HCT116 (cell line): ENCODE measurements around the gene PPP2R3A. TPM values are rescaled to one million over a fixed set of nuclear protein-coding genes. Genes with fewer than 3 reads are reported as not detected.
A peak's percentile ranks its signal among the peaks of the same experiment; 100 is the strongest.

Experiments used
- ATAC-seq: fragments of 200-7000 bp; cut with Tn5 transposase; 2 replicates; pipeline ENCODE4 v1.9.1; 2020; ENCODE audit warnings: mild to moderate bottlenecking, moderate library complexity
- BruUV-seq: library from RNA; stranded (reverse); fragments of 400-500 nt; replicated peaks from 2 replicates; lab custom pipeline; 2021; lab: Mats Ljungman, UMichigan
- CTCF ChIA-PET: fragments of 300-600 bp; sonication (Branson Sonifier 250); formaldehyde crosslinking; loops from one replicate; lab custom pipeline; 2021; ENCODE audit warnings: antibody characterized with exemption; lab: Charles Lee
- POLR2A ChIA-PET: fragments of 300-600, 350-600 bp; sonication (Branson Sonifier 250); formaldehyde crosslinking; loops from one replicate; lab custom pipeline; 2021; ENCODE audit warnings: antibody characterized with exemption; lab: Charles Lee
- RAD21 ChIA-PET, 2 experiments: fragments of 300-600 bp; sonication (Branson Sonifier 250); formaldehyde crosslinking; loops; one replicate each; lab custom pipeline; 2023; ENCODE audit warnings: low total read pairs in 2 of 2; ENCODE audit not compliant: uncharacterized antibody in 2 of 2, unreplicated experiment in 2 of 2, low non-redundant PET in 1 of 2; lab: Charles Lee
- DNase-seq: peaks from one replicate; pipeline ENCODE4 v3.0.0-alpha.2; 2010; ENCODE audit warnings: low read depth, low spot score
- H2AFZ ChIP-seq: fragments of 200-600 bp; shearing (Covaris generic), sonication (generic); 2 replicates; pipeline ENCODE4 v1.6.1; 2017; ENCODE audit warnings: low read depth, mixed run types, mixed read lengths, antibody characterized with exemption, low read length; ENCODE audit not compliant: poor library complexity, severe bottlenecking
- H3K27ac ChIP-seq: 2 replicates; pipeline ENCODE4 v1.5.1; 2012; ENCODE audit warnings: low read depth, low read length
- H3K27me3 ChIP-seq: fragments of 200-600 bp; sonication (generic); 2 replicates; pipeline ENCODE4 v1.6.1; 2016; ENCODE audit warnings: mixed run types, low read length, mixed read lengths; ENCODE audit not compliant: insufficient read depth
- H3K36me3 ChIP-seq, 2 experiments: fragments of 200-500 bp in 1 of 2; fragments of 200-600 bp in 1 of 2; sonication (Bioruptor generic) in 1 of 2; sonication (generic) in 1 of 2; 2 replicates each; pipeline versions ENCODE4 v1.5.1 to v1.6.1; 2014 to 2016; ENCODE audit warnings: low read length in 2 of 2, inconsistent platforms in 1 of 2, mixed read lengths in 1 of 2, mixed run types in 1 of 2; ENCODE audit not compliant: insufficient read depth in 2 of 2, control insufficient read depth in 1 of 2
- H3K4me1 ChIP-seq, 2 experiments: fragments of 200-600 bp in 1 of 2; sonication (generic) in 1 of 2; 2 replicates each; pipeline versions ENCODE4 v1.5.1 to v1.6.1; 2012 to 2017; ENCODE audit warnings: low read length in 2 of 2, inconsistent platforms in 1 of 2, mild to moderate bottlenecking in 1 of 2, mixed read lengths in 1 of 2, mixed run types in 1 of 2, moderate library complexity in 1 of 2; ENCODE audit not compliant: insufficient read depth in 2 of 2, control insufficient read depth in 1 of 2
- H3K4me2 ChIP-seq: fragments of 200-600 bp; sonication (generic); 2 replicates; pipeline ENCODE4 v1.6.1; 2017; ENCODE audit warnings: mixed run types, low read length, mixed read lengths
- H3K4me3 ChIP-seq, 2 experiments: fragments of 200-600 bp in 1 of 2; sonication (generic) in 1 of 2; replicated peaks in 1 of 2; 2 replicates each; pipeline ENCODE4 v1.5.1; 2011 to 2016; ENCODE audit warnings: low read length in 2 of 2, control low read depth in 1 of 2, low read depth in 1 of 2, mild to moderate bottlenecking in 1 of 2, mixed read lengths in 1 of 2, mixed run types in 1 of 2
- H3K79me2 ChIP-seq: fragments of 200-600 bp; sonication (generic); 2 replicates; pipeline ENCODE4 v1.6.1; 2017; ENCODE audit warnings: mild to moderate bottlenecking, mixed run types, low read length, moderate library complexity, mixed read lengths; ENCODE audit not compliant: insufficient read depth
- H3K9ac ChIP-seq: fragments of 200-600 bp; sonication (generic); 2 replicates; pipeline ENCODE4 v1.6.1; 2016; ENCODE audit warnings: low read length, mixed read lengths
- H3K9me2 ChIP-seq: fragments of 200-600 bp; sonication (generic), shearing (Covaris generic); 2 replicates; pipeline ENCODE4 v1.6.1; 2017; ENCODE audit warnings: mixed run types, mild to moderate bottlenecking, moderate library complexity; ENCODE audit not compliant: insufficient read depth
- H3K9me3 ChIP-seq, 2 experiments: fragments of 200-500 bp in 1 of 2; fragments of 200-600 bp in 1 of 2; sonication (Bioruptor generic) in 1 of 2; sonication (generic) in 1 of 2; 2 replicates each; pipeline ENCODE4 v1.6.1; 2014 to 2017; ENCODE audit warnings: low read length in 2 of 2, mixed read lengths in 2 of 2, inconsistent platforms in 1 of 2, low read depth in 1 of 2, mild to moderate bottlenecking in 1 of 2, mixed run types in 1 of 2, moderate library complexity in 1 of 2; ENCODE audit not compliant: control insufficient read depth in 1 of 2, insufficient read depth in 1 of 2
- H4K20me1 ChIP-seq: fragments of 200-600 bp; sonication (generic), shearing (Covaris generic); 2 replicates; pipeline ENCODE4 v1.6.1; 2017; ENCODE audit warnings: mixed run types, mild to moderate bottlenecking, moderate library complexity; ENCODE audit not compliant: insufficient read depth
- ATF3 ChIP-seq: IDR thresholded peaks from 2 replicates; pipeline ENCODE4 v1.6.1; 2012
- CBX3 ChIP-seq: IDR thresholded peaks from 2 replicates; pipeline ENCODE4 v1.6.1; 2012; ENCODE audit warnings: low read depth
- CEBPB ChIP-seq: IDR thresholded peaks from 2 replicates; pipeline ENCODE4 v1.6.1; 2012; ENCODE audit warnings: low read depth
- CTCF ChIP-seq, 3 experiments: fragments of 200-600 bp in 1 of 3; sonication (generic) in 1 of 3; IDR thresholded peaks in 2 of 3; conservative IDR thresholded peaks in 1 of 3; 2 replicates each; pipeline ENCODE4 v1.5.1; 2012 to 2017; ENCODE audit warnings: low read depth in 2 of 3, low read length in 2 of 3, antibody characterized with exemption in 1 of 3, borderline replicate concordance in 1 of 3, control low read depth in 1 of 3, mild to moderate bottlenecking in 1 of 3, mixed read lengths in 1 of 3, mixed run types in 1 of 3, moderate library complexity in 1 of 3; ENCODE audit not compliant: insufficient read depth in 1 of 3
- ELF1 ChIP-seq: IDR thresholded peaks from 2 replicates; pipeline ENCODE4 v1.6.1; 2012; ENCODE audit warnings: low read depth, borderline replicate concordance
- EZH2phosphoT487 ChIP-seq: fragments of 200-600 bp; IDR thresholded peaks from 2 replicates; pipeline ENCODE4 v1.6.1; 2018; ENCODE audit warnings: antibody characterized with exemption, borderline replicate concordance
- FOSL1 ChIP-seq: IDR thresholded peaks from 2 replicates; pipeline ENCODE4 v1.6.1; 2012; ENCODE audit warnings: low read depth
- JUND ChIP-seq: IDR thresholded peaks from 2 replicates; pipeline ENCODE4 v1.6.1; 2012
- MAX ChIP-seq: IDR thresholded peaks from 2 replicates; pipeline ENCODE4 v1.6.1; 2012
- POLR2AphosphoS5 ChIP-seq: IDR thresholded peaks from 2 replicates; pipeline ENCODE4 v1.6.1; 2011; ENCODE audit warnings: mild to moderate bottlenecking, low read depth, low read length, moderate library complexity
- SRF ChIP-seq: IDR thresholded peaks from 2 replicates; pipeline ENCODE4 v1.6.1; 2012; ENCODE audit warnings: low read depth
- ZFX ChIP-seq: fragments of 450-650 bp; IDR thresholded peaks from 2 replicates; pipeline ENCODE4 v1.6.1; 2017
- ZNF274 ChIP-seq: fragments of 200-500 bp; sonication (Bioruptor generic); IDR thresholded peaks from 2 replicates; pipeline ENCODE4 v1.6.1; 2014; ENCODE audit warnings: mild to moderate bottlenecking, low read depth, low read length, inconsistent platforms
- intact Hi-C: fragments of 100-400 bp; cut with micrococcal nuclease; formaldehyde crosslinking; loops from 2 replicates; pipeline ENCODE4 v1.10.0; 2022
- total RNA-seq: library from RNA; stranded (reverse); gene quantifications from one replicate; pipeline ENCODE4 v1.2.1, GENCODE V29; 2021; ENCODE audit not compliant: unreplicated experiment

PPP2R3A gene
- total RNA-seq, 1 experiment from 2014 or later: 6.1 TPM

- Histone ChIP-seq H3K9me3 (no peaks in the 10 kb centered on the region), H3K36me3 (no peaks in the 10 kb centered on the region), H3K4me1 (peaks cover 22 to 37% of the 10 kb centered on the region in 2 experiments), H3K4me3 (no peak overlapping the region), H3K27me3 (no peaks in the 10 kb centered on the region), H3K9ac (0 out of 2 replicates have a peak overlapping the region, but pooled peaks have one; percentile 16), H3K4me2 (peak overlapping the region; percentile 77), H4K20me1 (peaks cover 12% of the 10 kb centered on the region; the same call in 1 of the 2 replicates), H3K27ac (peak overlapping the region; percentile 41; the same call in 1 of the 2 replicates), H3K79me2 (peaks cover under 1% of the 10 kb centered on the region), H2AFZ (no peak overlapping the region), H3K9me2 (no peaks in the 10 kb centered on the region)
- ChIA-PET CTCF (no interaction called here), POLR2A (no interaction called here), RAD21 (no interaction called here)
- ATAC-seq (peak; percentile 26), DNase-seq (no peak)
- no TSS peak for BruUV-seq
- intact Hi-C loops: loop anchor here (5.0 kb wide), 1 partner anchor 110 kb away; the partner anchor contains the start of gene PCCB
- TF ChIP-seq POLR2AphosphoS5: no peak
- no peak for TF ChIP-seq ZNF274
- TF ChIP-seq ATF3: no peak
- no peak for TF ChIP-seq MAX
- no peak for TF ChIP-seq CBX3
- no peak for TF ChIP-seq ELF1
Observed at GRCh38 chr3:136141891-136142290, 176.4 kb downstream of the PPP2R3A start.

GRCh38 chr3:136142592-136142991 lies 177.1 kb downstream of the PPP2R3A start:
- Histone ChIP-seq H3K27me3 (no peaks in the 10 kb centered on the region), H3K9me3 (no peaks in the 10 kb centered on the region), H3K4me2 (peak overlapping the region; percentile 77), H3K9me2 (no peaks in the 10 kb centered on the region), H4K20me1 (peaks cover 18% of the 10 kb centered on the region; the same call in 1 of the 2 replicates), H3K27ac (peak overlapping the region; percentile 41; the same call in 1 of the 2 replicates), H3K9ac (peak overlapping the region; percentile 16; the same call in 1 of the 2 replicates), H3K79me2 (peaks cover 7% of the 10 kb centered on the region), H2AFZ (no peak overlapping the region), H3K36me3 (no peaks in the 10 kb centered on the region), H3K4me3 (peak overlapping the region in 1 of 2 experiments; percentile 10; a peak in 1 of 4 replicates), H3K4me1 (peaks cover 29 to 44% of the 10 kb centered on the region in 2 experiments)
- RAD21 ChIA-PET: no interaction called here
- DNase-seq (peak; percentile 73), ATAC-seq (peak; percentile 82)
- intact Hi-C loops: loop anchor here (5.0 kb wide), 1 partner anchor 110 kb away; the partner anchor contains the start of gene PCCB
- POLR2A ChIA-PET: no interaction called here
- CTCF ChIA-PET: interaction anchor here (0.6 kb wide), 1 partner anchor 47 kb away, joined by 3 read pairs; no protein-coding TSS in a partner anchor
- no TSS peak for BruUV-seq
- TF ChIP-seq ZFX (no peak), JUND (peak; percentile 90), ATF3 (0 out of 2 replicates have a peak, but pooled peaks have one; percentile 21), MAX (peak; percentile 53), CEBPB (peak; percentile 37; the same call in 1 of the 2 replicates), EZH2phosphoT487 (no peak), FOSL1 (peak; percentile 90), CBX3 (peak; percentile 63; the same call in 1 of the 2 replicates), CTCF (IDR thresholded peaks at IDR 0.05 in 2 of 3, conservative IDR thresholded peaks at IDR 0.05 in 1 of 3; ENCODE audit: borderline replicate concordance in 1 of 3, insufficient read depth in 1 of 3, low read depth in 2 of 3, low read length in 2 of 3) (no peak), ELF1 (no peak), SRF (peak; percentile 50; the same call in 1 of the 2 replicates), POLR2AphosphoS5 (peak; percentile 30; the same call in 1 of the 2 replicates)
